ENCODE measurements around the gene HABP4.

Gene HABP4

GRCh38 chr9:96449845-96450612, at the start of gene HABP4:
Gene HABP4 (plus strand): TSS chr9:96450169. CDS start chr9:96450280, 111 bp downstream.
- Histone ChIP-seq H3K9me3 (ENCODE audit: control insufficient read depth, low read length) (no peaks in the 10 kb centered on the region), H3K9ac (ENCODE audit: low read length) (peak within 1 kb of the TSS; percentile 59), H3K27me3 (ENCODE audit: control insufficient read depth, insufficient read depth, low read length) (peaks cover 13% of the 10 kb centered on the region), H3K36me3 (ENCODE audit: control insufficient read depth, insufficient read depth, low read length) (no peaks in the 10 kb centered on the region), H3K4me1 (ENCODE audit: control insufficient read depth, insufficient read depth, low read length) (peaks cover 6% of the 10 kb centered on the region), H3K4me3 (ENCODE audit: low read length) (peak within 1 kb of the TSS; percentile 71)

- H3K9me3 ChIP-seq (ENCODE audit: control insufficient read depth, low read length), result no peaks in the 10 kb centered on the region
- peaks cover 4% of the 10 kb centered on the region for H3K4me1 ChIP-seq (ENCODE audit: control insufficient read depth, insufficient read depth, low read length)
- no peaks in the 10 kb centered on the region for H3K27me3 ChIP-seq (ENCODE audit: control insufficient read depth, insufficient read depth, low read length)
- no peak overlapping the region for H3K9ac ChIP-seq (ENCODE audit: low read length)
- H3K4me3 ChIP-seq (ENCODE audit: low read length), result no peak overlapping the region
- no peaks in the 10 kb centered on the region for H3K36me3 ChIP-seq (ENCODE audit: control insufficient read depth, insufficient read depth, low read length)
Measured at GRCh38 chr9:96408409-96409280, 41.3 kb upstream of the HABP4 start.

- H3K9ac ChIP-seq (ENCODE audit: low read length), result no peak overlapping the region
- H3K4me1 ChIP-seq (ENCODE audit: control insufficient read depth, insufficient read depth, low read length), result peaks cover 8% of the 10 kb centered on the region
- no peaks in the 10 kb centered on the region for H3K9me3 ChIP-seq (ENCODE audit: control insufficient read depth, low read length)
- no peaks in the 10 kb centered on the region for H3K36me3 ChIP-seq (ENCODE audit: control insufficient read depth, insufficient read depth, low read length)
- H3K27me3 ChIP-seq (ENCODE audit: control insufficient read depth, insufficient read depth, low read length), result no peaks in the 10 kb centered on the region
- no peak overlapping the region for H3K4me3 ChIP-seq (ENCODE audit: low read length)
Measured at GRCh38 chr9:96411129-96411838, 38.7 kb upstream of the HABP4 start.

GRCh38 chr9:96412174-96412913, 37.6 kb upstream of the HABP4 start:
- Histone ChIP-seq H3K4me3 (ENCODE audit: low read length) (no peak overlapping the region), H3K36me3 (ENCODE audit: control insufficient read depth, insufficient read depth, low read length) (no peaks in the 10 kb centered on the region), H3K9ac (ENCODE audit: low read length) (no peak overlapping the region), H3K27me3 (ENCODE audit: control insufficient read depth, insufficient read depth, low read length) (no peaks in the 10 kb centered on the region), H3K4me1 (ENCODE audit: control insufficient read depth, insufficient read depth, low read length) (peaks cover 13% of the 10 kb centered on the region), H3K9me3 (ENCODE audit: control insufficient read depth, low read length) (no peaks in the 10 kb centered on the region)

- no peaks in the 10 kb centered on the region for H3K27me3 ChIP-seq (ENCODE audit: control insufficient read depth, insufficient read depth, low read length)
- no peaks in the 10 kb centered on the region for H3K36me3 ChIP-seq (ENCODE audit: control insufficient read depth, insufficient read depth, low read length)
- peak overlapping the region; percentile 13 for H3K9ac ChIP-seq (ENCODE audit: low read length)
- H3K9me3 ChIP-seq (ENCODE audit: control insufficient read depth, low read length), result no peaks in the 10 kb centered on the region
- H3K4me3 ChIP-seq (ENCODE audit: low read length), result no peak overlapping the region
- peaks cover 13% of the 10 kb centered on the region for H3K4me1 ChIP-seq (ENCODE audit: control insufficient read depth, insufficient read depth, low read length)
Measured at GRCh38 chr9:96413302-96414221, 36.4 kb upstream of the HABP4 start.

- no peaks in the 10 kb centered on the region for H3K27me3 ChIP-seq (ENCODE audit: control insufficient read depth, insufficient read depth, low read length)
- H3K9ac ChIP-seq (ENCODE audit: low read length), result peak overlapping the region; percentile 83
- peak overlapping the region; percentile 77 for H3K4me3 ChIP-seq (ENCODE audit: low read length)
- no peaks in the 10 kb centered on the region for H3K9me3 ChIP-seq (ENCODE audit: control insufficient read depth, low read length)
- H3K4me1 ChIP-seq (ENCODE audit: control insufficient read depth, insufficient read depth, low read length), result peaks cover 29% of the 10 kb centered on the region
- no peaks in the 10 kb centered on the region for H3K36me3 ChIP-seq (ENCODE audit: control insufficient read depth, insufficient read depth, low read length)
Measured at GRCh38 chr9:96417051-96417586, 32.9 kb upstream of the HABP4 start.

GRCh38 chr9:96417661-96418082, 32.3 kb upstream of the HABP4 start:
- peaks cover 29% of the 10 kb centered on the region for H3K4me1 ChIP-seq (ENCODE audit: control insufficient read depth, insufficient read depth, low read length)
- H3K9me3 ChIP-seq (ENCODE audit: control insufficient read depth, low read length), result no peaks in the 10 kb centered on the region
- peak overlapping the region; percentile 55 for H3K9ac ChIP-seq (ENCODE audit: low read length)
- no peaks in the 10 kb centered on the region for H3K27me3 ChIP-seq (ENCODE audit: control insufficient read depth, insufficient read depth, low read length)
- H3K36me3 ChIP-seq (ENCODE audit: control insufficient read depth, insufficient read depth, low read length), result no peaks in the 10 kb centered on the region
- peak overlapping the region; percentile 50 for H3K4me3 ChIP-seq (ENCODE audit: low read length)

GRCh38 chr9:96418083-96418919, 31.7 kb upstream of the HABP4 start, which contains the start of gene ZNF367:
Gene ZNF367 (minus strand): TSS chr9:96418370. CDS start chr9:96418032, 338 bp downstream.
- Histone ChIP-seq H3K36me3 (ENCODE audit: control insufficient read depth, insufficient read depth, low read length) (no peaks in the 10 kb centered on the region), H3K9ac (ENCODE audit: low read length) (peak within 1 kb of the TSS; percentile 83), H3K4me1 (ENCODE audit: control insufficient read depth, insufficient read depth, low read length) (peaks cover 29% of the 10 kb centered on the region), H3K4me3 (ENCODE audit: low read length) (peak within 1 kb of the TSS; percentile 77), H3K9me3 (ENCODE audit: control insufficient read depth, low read length) (no peaks in the 10 kb centered on the region), H3K27me3 (ENCODE audit: control insufficient read depth, insufficient read depth, low read length) (no peaks in the 10 kb centered on the region)

- H3K36me3 ChIP-seq (ENCODE audit: control insufficient read depth, insufficient read depth, low read length), result no peaks in the 10 kb centered on the region
- H3K4me3 ChIP-seq (ENCODE audit: low read length), result peak overlapping the region; percentile 64
- H3K9me3 ChIP-seq (ENCODE audit: control insufficient read depth, low read length), result no peaks in the 10 kb centered on the region
- H3K4me1 ChIP-seq (ENCODE audit: control insufficient read depth, insufficient read depth, low read length), result peaks cover 21% of the 10 kb centered on the region
- no peaks in the 10 kb centered on the region for H3K27me3 ChIP-seq (ENCODE audit: control insufficient read depth, insufficient read depth, low read length)
- H3K9ac ChIP-seq (ENCODE audit: low read length), result peak overlapping the region; percentile 78
Measured at GRCh38 chr9:96418920-96419690, 30.9 kb upstream of the HABP4 start.

Data from mucosa of stomach (tissue), 1 donor.